Sigmoid colon (tissue), 4 donors: ENCODE data around the gene SPATA2L.

ENCODE experiments used
- POLR2AphosphoS5 ChIP-seq, 4 donors: sonication (generic); formaldehyde crosslinking; IDR thresholded peaks; one replicate each; pipeline ENCODE4 v1.6.1; 2017; ENCODE audit warnings: antibody characterized with exemption in 4 of 4
- TF ChIP-seq, protein P1 (sequence below), 4 experiments: fragments of 450-650 bp in 3 of 4; fragments of 200-600 bp in 1 of 4; IDR thresholded peaks; one replicate each; pipeline ENCODE4 v1.5.1; 2016 to 2019; ENCODE audit warnings: antibody characterized with exemption in 4 of 4, mild to moderate bottlenecking in 3 of 4, moderate library complexity in 2 of 4

GRCh38 chr16:89691986-89692569 lies 9.4 kb downstream of the SPATA2L start:
- TF ChIP-seq POLR2AphosphoS5 (IDR thresholded peaks at IDR 0.05), result no peak
- TF ChIP-seq, protein P1, sequence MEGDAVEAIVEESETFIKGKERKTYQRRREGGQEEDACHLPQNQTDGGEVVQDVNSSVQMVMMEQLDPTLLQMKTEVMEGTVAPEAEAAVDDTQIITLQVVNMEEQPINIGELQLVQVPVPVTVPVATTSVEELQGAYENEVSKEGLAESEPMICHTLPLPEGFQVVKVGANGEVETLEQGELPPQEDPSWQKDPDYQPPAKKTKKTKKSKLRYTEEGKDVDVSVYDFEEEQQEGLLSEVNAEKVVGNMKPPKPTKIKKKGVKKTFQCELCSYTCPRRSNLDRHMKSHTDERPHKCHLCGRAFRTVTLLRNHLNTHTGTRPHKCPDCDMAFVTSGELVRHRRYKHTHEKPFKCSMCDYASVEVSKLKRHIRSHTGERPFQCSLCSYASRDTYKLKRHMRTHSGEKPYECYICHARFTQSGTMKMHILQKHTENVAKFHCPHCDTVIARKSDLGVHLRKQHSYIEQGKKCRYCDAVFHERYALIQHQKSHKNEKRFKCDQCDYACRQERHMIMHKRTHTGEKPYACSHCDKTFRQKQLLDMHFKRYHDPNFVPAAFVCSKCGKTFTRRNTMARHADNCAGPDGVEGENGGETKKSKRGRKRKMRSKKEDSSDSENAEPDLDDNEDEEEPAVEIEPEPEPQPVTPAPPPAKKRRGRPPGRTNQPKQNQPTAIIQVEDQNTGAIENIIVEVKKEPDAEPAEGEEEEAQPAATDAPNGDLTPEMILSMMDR (IDR thresholded peaks at IDR 0.05), result no peak
